Astrocyte of the hippocampus (primary cell): ENCODE data around the gene POLR1B.
"Not testable (repeated sequence)": the region's sequence is repeated elsewhere in the genome, so short reads cannot be mapped to it uniquely, and the experiment has no call there.

Source experiments
- DNase-seq: peaks from one replicate; pipeline ENCODE4 v3.0.0; 2011; ENCODE audit warnings: low read depth, low spot score

POLR1B gene

DNA sequence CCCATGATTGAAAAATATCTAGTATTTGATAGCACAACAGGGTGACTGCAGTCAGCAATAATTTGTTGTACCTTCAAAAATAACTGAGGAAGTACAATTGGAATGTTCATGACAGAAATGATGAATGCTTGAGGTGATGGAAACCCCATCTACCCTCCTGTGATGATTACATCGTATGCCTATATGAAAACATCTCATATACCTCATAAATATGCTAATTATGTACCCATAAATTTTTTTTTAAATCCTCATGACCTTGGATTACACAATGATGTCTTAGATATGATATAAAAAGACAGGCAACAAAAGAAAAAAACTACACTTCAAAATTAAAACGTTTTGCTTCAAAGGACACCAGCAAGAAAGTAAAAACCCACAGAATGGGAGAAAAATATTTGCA is 1.4 kb upstream of the POLR1B start:
- no peak for DNase-seq

GRCh38 chr2:112541315-112542122 is 746 bp upstream of the POLR1B start:
- peak; percentile 85 for DNase-seq

- peak; percentile 33 for DNase-seq
Observed at GRCh38 chr2:112542984-112543661, 858 bp downstream of the POLR1B start.

GRCh38 chr2:112547333-112547732 is 5.1 kb downstream of the POLR1B start:
- DNase-seq = peak; percentile 47

DNA sequence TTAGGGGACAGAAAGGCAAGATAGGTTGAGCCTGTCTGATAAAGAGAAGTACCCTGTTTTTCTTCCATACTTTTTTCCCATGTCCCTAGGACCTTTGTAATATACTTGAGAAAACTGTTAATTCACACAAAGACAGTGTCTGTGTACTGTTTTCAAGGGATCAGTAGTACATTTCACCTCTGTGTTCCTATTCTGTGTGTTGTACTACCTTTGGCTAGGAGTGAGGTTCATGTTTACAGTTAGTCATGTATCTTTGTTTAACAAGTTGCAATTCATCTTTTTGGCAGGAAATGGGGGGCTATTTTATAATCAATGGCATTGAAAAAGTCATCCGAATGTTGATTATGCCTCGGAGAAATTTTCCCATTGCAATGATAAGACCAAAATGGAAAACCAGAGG is 6.7 kb downstream of the POLR1B start:
- DNase-seq = no peak

- no peak for DNase-seq
Observed at GRCh38 chr2:112566104-112566503, 23.8 kb downstream of the POLR1B start.

DNA sequence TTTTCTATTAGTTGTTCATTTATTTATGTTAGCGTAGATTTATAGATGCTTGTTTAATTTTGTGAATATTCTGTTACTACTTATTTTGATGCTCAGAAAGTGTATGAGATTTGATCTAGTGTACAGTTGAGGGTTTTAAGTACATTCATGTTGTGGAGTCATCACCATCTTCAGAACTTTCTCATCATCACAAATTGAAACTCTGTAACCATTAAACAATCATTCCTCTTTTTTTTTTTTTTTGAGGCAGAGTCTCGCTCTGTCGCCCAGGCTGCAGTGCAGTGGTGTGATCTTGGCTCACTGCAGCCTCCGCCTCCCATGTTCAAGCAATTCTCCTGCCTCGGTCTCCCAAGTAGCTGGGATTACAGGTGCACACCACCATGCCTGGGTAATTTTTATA is 24.2 kb downstream of the POLR1B start:
- not testable (repeated sequence) for DNase-seq

DNA sequence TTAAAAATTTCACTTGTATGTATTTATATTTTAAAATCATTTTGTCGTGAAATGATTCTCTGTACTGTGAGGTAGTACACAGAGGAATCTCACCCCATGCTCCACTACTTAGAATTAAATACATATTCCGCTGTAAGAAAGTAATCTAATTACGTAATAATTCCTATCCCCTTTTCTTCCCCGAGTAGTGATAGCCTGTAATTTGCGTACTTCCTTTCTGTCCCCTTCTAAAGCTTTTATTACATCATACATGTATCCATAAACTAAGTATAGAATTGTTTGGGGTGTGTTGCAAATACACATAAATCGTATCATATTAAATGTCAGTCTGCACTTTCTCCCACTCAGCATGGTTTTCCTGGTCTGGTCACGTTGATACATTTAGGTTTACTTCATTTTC is 29.7 kb downstream of the POLR1B start:
- no peak for DNase-seq

GRCh38 chr2:112577756-112578155 is 35.5 kb downstream of the POLR1B start:
- peak; percentile 59 for DNase-seq

GRCh38 chr2:112579241-112579640 is 37.0 kb downstream of the POLR1B start:
- DNase-seq = peak; percentile 85

GRCh38 chr2:112580084-112580483 is 37.8 kb downstream of the POLR1B start:
- DNase-seq = no peak

DNA sequence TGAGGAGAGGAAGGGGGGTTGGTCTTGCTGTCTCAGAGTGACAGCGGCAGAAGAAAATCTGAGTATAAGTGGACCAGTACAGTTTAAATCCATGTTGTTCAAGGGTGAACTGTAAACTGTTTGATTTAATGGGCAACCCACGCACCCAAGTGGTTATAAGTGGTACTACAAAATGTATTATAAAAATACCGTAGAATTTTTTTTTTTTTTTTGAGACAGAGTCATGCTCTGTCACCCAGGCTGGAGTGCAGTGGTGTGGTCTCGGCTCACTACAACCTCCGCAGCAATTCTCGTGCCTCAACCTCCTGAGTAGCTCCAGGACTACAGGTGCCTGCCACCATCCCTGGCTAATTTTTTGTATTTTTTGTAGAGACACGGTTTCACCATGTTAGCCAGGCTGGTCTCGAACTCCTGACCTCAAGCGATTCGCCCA is 40.1 kb downstream of the POLR1B start:
- DNase-seq = peak; percentile 70

GRCh38 chr2:112583497-112584133 is 41.4 kb downstream of the POLR1B start:
- no peak for DNase-seq

DNA sequence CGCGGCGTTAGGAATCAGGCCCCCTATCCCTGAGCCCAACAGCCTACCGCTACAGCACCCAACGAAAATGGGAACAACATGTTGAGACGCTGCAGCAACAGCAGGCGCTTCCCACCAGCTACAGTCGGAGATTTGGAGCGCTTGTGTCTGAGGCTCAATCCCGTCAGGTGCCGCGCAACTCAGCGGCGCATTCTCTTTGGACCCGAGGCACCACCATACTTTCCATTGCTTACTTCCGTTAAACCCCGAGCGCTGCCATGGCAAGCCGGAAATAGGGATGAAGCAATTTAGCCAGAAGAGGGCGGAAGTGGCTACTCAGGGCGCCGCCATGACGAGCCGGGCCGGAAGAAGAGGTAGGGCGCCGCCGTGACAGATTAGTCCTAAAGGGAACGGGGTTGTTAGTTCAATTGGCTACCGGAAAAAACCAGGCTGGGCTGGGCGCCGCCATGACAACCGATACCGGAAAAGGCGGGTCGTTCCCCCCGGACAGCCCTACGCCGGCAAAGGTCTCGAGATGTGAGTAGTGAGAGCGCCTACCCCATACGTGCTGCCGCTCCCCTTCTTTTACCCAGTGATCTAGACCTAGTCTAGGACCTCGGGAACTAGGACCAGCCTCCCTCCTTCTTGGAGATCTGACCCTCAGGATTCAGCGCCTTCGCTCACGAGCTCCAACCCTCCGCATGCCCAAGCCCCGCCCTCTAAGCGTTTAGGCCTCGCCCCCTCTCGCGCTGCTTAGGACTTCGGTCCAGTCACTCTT is 42.0 kb downstream of the POLR1B start, which contains the start of gene CHCHD5:
CHCHD5 (plus strand) TSS at position 476 of the 757 bp plus-strand sequence; CDS start at position 515, 39 bp downstream.
- DNase-seq = peak; percentile 97

DNA sequence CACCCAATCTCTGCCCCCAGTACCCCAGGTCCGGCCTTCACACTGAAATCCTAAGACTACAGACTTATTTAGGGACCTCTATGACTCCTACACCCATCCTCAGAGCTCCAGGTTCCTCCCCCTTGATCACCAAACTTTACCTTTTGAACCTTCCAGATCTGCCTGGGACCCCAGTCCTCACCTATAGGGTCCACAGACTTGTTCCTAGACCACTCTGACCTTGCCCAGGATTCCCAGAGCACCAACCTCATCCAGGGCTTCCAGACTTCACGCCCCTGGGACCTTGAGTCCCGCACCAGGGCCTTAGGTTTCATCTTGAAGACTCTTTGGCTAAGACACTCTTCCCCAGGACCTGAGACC is 42.6 kb downstream of the POLR1B start:
- no peak for DNase-seq

DNA sequence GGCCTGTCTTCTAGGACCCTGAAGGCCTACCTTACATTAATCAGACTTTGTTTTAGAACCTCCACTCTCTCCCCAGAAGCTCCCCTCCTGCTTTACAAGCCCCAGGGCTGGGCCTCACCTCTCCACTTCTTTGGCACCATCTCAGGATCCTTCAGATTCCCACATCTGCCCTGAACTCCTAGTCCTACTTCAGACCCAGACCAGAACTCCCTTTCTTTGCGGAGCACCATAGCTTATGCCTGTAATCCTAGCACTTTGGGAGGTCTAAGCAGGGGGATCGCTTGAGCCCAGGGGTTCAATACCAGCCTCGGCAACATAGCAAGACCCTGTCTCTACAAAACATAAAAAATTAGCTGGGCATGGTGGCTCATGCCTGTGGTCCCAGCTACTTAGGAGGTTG is 43.1 kb downstream of the POLR1B start:
- DNase-seq = no peak

DNA sequence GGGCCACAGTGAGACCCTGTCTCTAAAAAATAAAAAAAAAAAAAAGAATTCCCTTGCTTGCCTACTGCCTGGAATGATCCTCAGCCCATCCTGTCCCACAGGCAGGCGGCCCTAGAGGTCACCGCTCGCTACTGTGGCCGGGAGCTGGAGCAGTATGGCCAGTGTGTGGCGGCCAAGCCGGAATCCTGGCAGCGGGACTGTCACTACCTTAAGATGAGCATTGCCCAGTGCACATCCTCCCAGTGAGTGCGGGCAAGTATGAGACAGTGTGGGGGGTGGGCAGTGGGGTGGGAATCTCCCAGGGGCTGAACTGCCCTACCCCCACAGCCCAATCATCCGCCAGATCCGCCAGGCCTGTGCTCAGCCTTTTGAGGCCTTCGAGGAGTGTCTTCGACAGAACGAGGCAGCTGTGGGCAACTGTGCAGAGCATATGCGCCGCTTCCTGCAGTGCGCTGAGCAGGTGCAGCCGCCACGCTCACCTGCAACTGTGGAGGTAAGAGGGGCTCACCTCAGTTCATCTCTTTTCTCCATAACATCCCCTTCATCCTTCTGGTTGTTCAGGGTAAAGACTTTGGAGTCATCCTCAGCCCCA is 43.7 kb downstream of the POLR1B start:
- no peak for DNase-seq

- no peak for DNase-seq
Observed at GRCh38 chr2:112588611-112589045, 46.4 kb downstream of the POLR1B start.

GRCh38 chr2:112591413-112591812 is 49.1 kb downstream of the POLR1B start:
- DNase-seq = no peak

DNA sequence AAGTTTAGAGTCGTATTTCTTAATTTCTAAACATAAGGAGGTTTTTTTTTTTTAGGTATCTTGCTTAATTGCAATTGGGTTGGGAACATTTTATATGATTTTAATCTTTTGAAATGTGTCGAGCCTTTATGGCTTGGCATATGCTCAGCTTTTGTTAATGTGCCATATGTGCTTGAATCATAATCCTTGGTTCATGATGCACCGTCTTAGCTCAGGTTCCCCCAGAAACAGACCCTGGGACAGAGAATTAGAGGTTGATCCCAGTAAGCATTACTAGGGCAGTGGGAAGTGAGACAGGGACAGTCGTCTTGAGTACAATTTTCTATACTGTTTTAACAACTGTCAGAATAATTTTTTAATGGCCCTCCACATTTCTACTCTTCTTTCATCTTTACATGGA is 51.5 kb downstream of the POLR1B start:
- DNase-seq = no peak
